ENCODE results near the gene MFF. TPM values are rescaled to one million over a fixed set of nuclear protein-coding genes. Genes with fewer than 3 reads are reported as not detected.

MFF gene
- total and polyA plus RNA-seq, 2 donors (not counting 3 experiments of a cell fraction or from before 2014, with no cell fraction given) = 36.3 to 65.1 TPM

DNA sequence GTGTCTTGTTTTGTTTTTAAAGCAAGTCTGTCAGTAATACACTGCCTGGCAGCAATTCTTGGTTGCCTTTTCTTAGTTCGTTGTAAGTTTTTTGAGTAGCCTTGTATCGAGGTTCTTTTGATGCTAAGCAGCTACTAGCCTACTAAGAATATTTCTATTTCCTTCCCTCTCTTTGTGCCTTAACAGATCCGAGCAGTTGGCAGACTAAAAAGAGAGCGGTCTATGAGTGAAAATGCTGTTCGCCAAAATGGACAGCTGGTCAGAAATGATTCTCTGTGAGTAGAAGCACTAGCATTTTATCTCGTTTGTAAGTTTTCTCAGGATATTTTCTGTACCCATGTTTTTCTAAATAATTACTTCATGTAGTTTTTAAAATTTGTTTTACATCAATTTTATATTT lies 15.1 kb downstream of the MFF start:
- no peak overlapping the region for H3K4me2 ChIP-seq (ENCODE audit: insufficient read depth, low read length)
- TF ChIP-seq POLR2AphosphoS5 (IDR thresholded peaks at IDR 0.05; ENCODE audit: insufficient read depth, low read depth, low read length) = no peak
- TF ChIP-seq, protein P1, sequence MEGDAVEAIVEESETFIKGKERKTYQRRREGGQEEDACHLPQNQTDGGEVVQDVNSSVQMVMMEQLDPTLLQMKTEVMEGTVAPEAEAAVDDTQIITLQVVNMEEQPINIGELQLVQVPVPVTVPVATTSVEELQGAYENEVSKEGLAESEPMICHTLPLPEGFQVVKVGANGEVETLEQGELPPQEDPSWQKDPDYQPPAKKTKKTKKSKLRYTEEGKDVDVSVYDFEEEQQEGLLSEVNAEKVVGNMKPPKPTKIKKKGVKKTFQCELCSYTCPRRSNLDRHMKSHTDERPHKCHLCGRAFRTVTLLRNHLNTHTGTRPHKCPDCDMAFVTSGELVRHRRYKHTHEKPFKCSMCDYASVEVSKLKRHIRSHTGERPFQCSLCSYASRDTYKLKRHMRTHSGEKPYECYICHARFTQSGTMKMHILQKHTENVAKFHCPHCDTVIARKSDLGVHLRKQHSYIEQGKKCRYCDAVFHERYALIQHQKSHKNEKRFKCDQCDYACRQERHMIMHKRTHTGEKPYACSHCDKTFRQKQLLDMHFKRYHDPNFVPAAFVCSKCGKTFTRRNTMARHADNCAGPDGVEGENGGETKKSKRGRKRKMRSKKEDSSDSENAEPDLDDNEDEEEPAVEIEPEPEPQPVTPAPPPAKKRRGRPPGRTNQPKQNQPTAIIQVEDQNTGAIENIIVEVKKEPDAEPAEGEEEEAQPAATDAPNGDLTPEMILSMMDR (IDR thresholded peaks at IDR 0.05; ENCODE audit: extremely low read depth in 1 of 2, insufficient read depth in 1 of 2, low read depth in 1 of 2, low read length in 2 of 2) = no peak
- no peak for TF ChIP-seq MYC (IDR thresholded peaks at IDR 0.05; ENCODE audit: low read depth, low read length)
- no peak for TF ChIP-seq GATA2 (IDR thresholded peaks at IDR 0.05; ENCODE audit: insufficient read depth, insufficient read length, low read depth, low read length)
- TF ChIP-seq JUN (IDR thresholded peaks at IDR 0.05; ENCODE audit: borderline replicate concordance, insufficient read depth, insufficient read length, low read depth) = no peak
- TF ChIP-seq, protein P2, sequence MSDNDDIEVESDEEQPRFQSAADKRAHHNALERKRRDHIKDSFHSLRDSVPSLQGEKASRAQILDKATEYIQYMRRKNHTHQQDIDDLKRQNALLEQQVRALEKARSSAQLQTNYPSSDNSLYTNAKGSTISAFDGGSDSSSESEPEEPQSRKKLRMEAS (IDR thresholded peaks at IDR 0.05; ENCODE audit: insufficient read depth, insufficient read length) = no peak
- no peak for TF ChIP-seq FOS (IDR thresholded peaks at IDR 0.05; ENCODE audit: borderline replicate concordance, insufficient read depth, low read length)
- TF ChIP-seq POLR2A (IDR thresholded peaks at IDR 0.05; ENCODE audit: low read depth, low read length) = no peak
- TF ChIP-seq EZH2 (IDR thresholded peaks at IDR 0.05; ENCODE audit: borderline replicate concordance, low read depth, low read length, severe bottlenecking) = no peak
- no peaks in the 10 kb centered on the region for H3K4me1 ChIP-seq (ENCODE audit: control insufficient read depth, extremely low read depth, insufficient read depth, low read length)
- H3K9ac ChIP-seq (replicated peaks; ENCODE audit: extremely low read depth, insufficient read depth, low read length) = no peak overlapping the region
- POLR2A ChIA-PET = no interaction called here
- H3K36me3 ChIP-seq (ENCODE audit: control insufficient read depth in 2 of 2, extremely low read depth in 1 of 2, insufficient read depth in 2 of 2, low read length in 2 of 2) = peaks cover 3% of the 10 kb centered on the region in 2 experiments
- no peak for FAIRE-seq
- no peaks in the 10 kb centered on the region for H3K79me2 ChIP-seq (ENCODE audit: control insufficient read depth, insufficient read depth, low read length)
- intact Hi-C loops (cut with micrococcal nuclease) (no loop called here), dilution Hi-C loops (cut with MboI; ENCODE audit: extremely low pct_ligation_motif_present, low sequenced_read_pairs) (no loop called here)
- CTCF ChIA-PET = no interaction called here
- H3K4me3 ChIP-seq (replicated peaks in 1 of 3; ENCODE audit: insufficient read depth in 1 of 3, low read depth in 1 of 3, low read length in 3 of 3) = no peak overlapping the region
- no peaks in the 10 kb centered on the region for H3K9me3 ChIP-seq (replicated peaks; ENCODE audit: control insufficient read depth, insufficient read depth, low read length)
- no peak overlapping the region for H3K27ac ChIP-seq (ENCODE audit: insufficient read depth, low read depth, low read length)
- H2AFZ ChIP-seq (ENCODE audit: low read depth, low read length) = no peak overlapping the region
- DNase-seq (ENCODE audit: low read depth, low spot score) = no peak
- H3K27me3 ChIP-seq (ENCODE audit: control insufficient read depth in 2 of 2, insufficient read depth in 2 of 2, low read length in 2 of 2) = no peaks in the 10 kb centered on the region
- no peaks in the 10 kb centered on the region for H4K20me1 ChIP-seq (replicated peaks; ENCODE audit: control insufficient read depth, extremely low read depth, insufficient read depth, low read length)
- no peaks in the 10 kb centered on the region for H3K9me1 ChIP-seq (replicated peaks; ENCODE audit: control insufficient read depth, extremely low read depth, insufficient read depth, low read length)
- no TSS peak for BruUV-seq (replicated peaks)

Measured in endothelial cell of umbilical vein (primary cell).